GM12878 (cell line): ENCODE results near the gene WDR26. TPM values are rescaled to one million over a fixed set of nuclear protein-coding genes. Genes with fewer than 3 reads are reported as not detected.

Experiments used
- BACH1 ChIP-seq: fragments of 450-650 bp; IDR thresholded peaks from 2 replicates; pipeline ENCODE4 v1.6.1; 2017; ENCODE audit warnings: mild to moderate bottlenecking, borderline replicate concordance
- CEBPB ChIP-seq, 2 experiments: fragments of 150-350 bp in 1 of 2; IDR thresholded peaks; 2 replicates each; pipeline ENCODE4 v1.6.1; 2012 to 2014; ENCODE audit warnings: low read depth in 2 of 2, low read length in 2 of 2, borderline replicate concordance in 1 of 2, inconsistent platforms in 1 of 2
- CHD2 ChIP-seq: IDR thresholded peaks from 2 replicates; pipeline ENCODE4 v1.6.1; 2011; ENCODE audit warnings: low read depth, low read length, improper control_type of control experiment, borderline replicate concordance
- EED ChIP-seq: sonication (generic); IDR thresholded peaks from 2 replicates; pipeline ENCODE4 v1.6.1; 2016; ENCODE audit warnings: antibody characterized with exemption, low read depth
- EP300 ChIP-seq, 2 experiments: fragments of 150-350 bp in 1 of 2; IDR thresholded peaks; 2 replicates each; pipeline ENCODE4 v1.6.1; 2011 to 2012; ENCODE audit warnings: low read depth in 2 of 2, low read length in 2 of 2, borderline replicate concordance in 1 of 2, improper control_type of control experiment in 1 of 2, inconsistent platforms in 1 of 2; ENCODE audit not compliant: control insufficient read depth in 1 of 2
- FOXM1 ChIP-seq: IDR thresholded peaks from 2 replicates; pipeline ENCODE4 v1.6.1; 2012; ENCODE audit warnings: low read depth, mild to moderate bottlenecking, inconsistent platforms, low read length, moderate library complexity
- IRF5 ChIP-seq: fragments of 450-650 bp; IDR thresholded peaks from 2 replicates; pipeline ENCODE4 v1.6.1; 2017; ENCODE audit warnings: borderline replicate concordance
- JUNB ChIP-seq: IDR thresholded peaks from 2 replicates; pipeline ENCODE4 v1.6.1; 2016; ENCODE audit warnings: antibody characterized with exemption, mild to moderate bottlenecking
- LARP7 ChIP-seq: fragments of 450-650 bp; IDR thresholded peaks from 2 replicates; pipeline ENCODE4 v1.6.1; 2017; ENCODE audit warnings: mild to moderate bottlenecking
- MXI1 ChIP-seq: fragments of 150-350 bp; IDR thresholded peaks from 2 replicates; pipeline ENCODE4 v1.6.1; 2011; ENCODE audit warnings: low read depth, mild to moderate bottlenecking, inconsistent platforms, low read length, improper control_type of control experiment
- NR2C2 ChIP-seq: IDR thresholded peaks from 2 replicates; pipeline ENCODE4 v1.6.1; 2011; ENCODE audit warnings: borderline replicate concordance, low read depth; ENCODE audit not compliant: control insufficient read depth, insufficient read length
- PAX5 ChIP-seq: IDR thresholded peaks from 2 replicates; pipeline ENCODE4 v1.6.1; 2011; ENCODE audit warnings: low read depth, low read length, borderline replicate concordance
- POLR2AphosphoS2 ChIP-seq: IDR thresholded peaks from 2 replicates; pipeline ENCODE4 v1.6.1; 2011; ENCODE audit warnings: low read depth, mild to moderate bottlenecking, low read length, improper control_type of control experiment, moderate library complexity
- PRDM15 ChIP-seq: fragments of 450-650 bp; formaldehyde crosslinking; IDR thresholded peaks from 2 replicates; pipeline ENCODE4 v1.4.0; 2020; ENCODE audit warnings: mild to moderate bottlenecking, moderate library complexity
- RB1 ChIP-seq: fragments of 450-650 bp; formaldehyde crosslinking; IDR thresholded peaks from 2 replicates; pipeline ENCODE4 v1.6.1; 2017; ENCODE audit warnings: mild to moderate bottlenecking, borderline replicate concordance
- SIX5 ChIP-seq: IDR thresholded peaks from 2 replicates; pipeline ENCODE4 v1.6.1; 2011; ENCODE audit warnings: mild to moderate bottlenecking, low read depth, low read length, moderate library complexity; ENCODE audit not compliant: severe bottlenecking
- SREBF2 ChIP-seq: IDR thresholded peaks from 2 replicates; pipeline ENCODE4 v1.6.1; 2012; ENCODE audit warnings: mild to moderate bottlenecking, low read length
- STAT3 ChIP-seq: IDR thresholded peaks from 2 replicates; pipeline ENCODE4 v1.6.1; 2011; ENCODE audit warnings: low read depth, low read length, improper control_type of control experiment
- ZBTB33 ChIP-seq: fragments of 450-650 bp; IDR thresholded peaks from 2 replicates; pipeline ENCODE4 v1.6.1; 2017; ENCODE audit warnings: mild to moderate bottlenecking
- ZNF207 ChIP-seq: fragments of 450-650 bp; IDR thresholded peaks from 2 replicates; pipeline ENCODE4 v1.6.1; 2014; ENCODE audit warnings: antibody characterized with exemption, mild to moderate bottlenecking, borderline replicate concordance
- ZNF217 ChIP-seq: fragments of 450-650 bp; IDR thresholded peaks from 2 replicates; pipeline ENCODE4 v1.6.1; 2017; ENCODE audit warnings: antibody characterized with exemption, mild to moderate bottlenecking
- polyA plus RNA-seq, 11 experiments: library from polyadenylated mRNA; depleted of rRNA in 4 of 11; unstranded in 6 of 11; stranded (reverse) in 5 of 11; fragments of >200 nt; fragmentation: Nextera tagmentation in 4 of 11; fragmentation: Illumina TruSeq in 1 of 11; extraction: Ambion mirVana in 4 of 11; extraction: Trizol in 1 of 11; gene quantifications; 1 replicate in 1 of 11; 2 replicates in 10 of 11; pipeline versions ENCODE4 v1.2.1 to v1.2.3, GENCODE V29; 2011 to 2016; ENCODE audit warnings: inconsistent platforms in 2 of 11, missing spikeins in 2 of 11, low read depth in 1 of 11
- total RNA-seq, 4 experiments: library from RNA; depleted of rRNA in 3 of 4; stranded (reverse); fragments of >200 nt in 3 of 4; fragmentation: Illumina TruSeq in 1 of 4; extraction: Trizol in 1 of 4; gene quantifications; 2 replicates each; pipeline versions ENCODE4 v1.2.1 to v1.2.3, GENCODE V29; 2013 to 2021
- TF ChIP-seq, protein P1 (sequence below): fragments of 450-650 bp; formaldehyde crosslinking; IDR thresholded peaks from 2 replicates; pipeline ENCODE4 v1.4.0; 2022; ENCODE audit warnings: mild to moderate bottlenecking, moderate library complexity

The WDR26 gene
- total and polyA plus RNA-seq, 10 of the 15 experiments (the other 5 are each of a cell fraction or from before 2014, with no cell fraction given): 6.6 to 47.0 (median 24.4) TPM

- TF ChIP-seq PRDM15 (CRISPR knock-in tag) (no peak), ZNF217 (no peak), PAX5 (no peak), JUNB (peak; percentile 79), EED (peak; percentile 30; the same call in 1 of the 2 replicates), RB1 (no peak), ZBTB33 (no peak), LARP7 (no peak), STAT3 (no peak), IRF5 (no peak), CEBPB (IDR thresholded peaks at IDR 0.05; ENCODE audit: borderline replicate concordance in 1 of 2, low read depth in 2 of 2, low read length in 2 of 2) (no peak), EP300 (IDR thresholded peaks at IDR 0.05; ENCODE audit: borderline replicate concordance in 1 of 2, control insufficient read depth in 1 of 2, low read depth in 2 of 2, low read length in 2 of 2) (no peak), NR2C2 (no peak), CHD2 (no peak), ZNF207 (no peak), FOXM1 (no peak), BACH1 (no peak), SIX5 (no peak), MXI1 (no peak), POLR2AphosphoS2 (no peak), SREBF2 (no peak)
- TF ChIP-seq, protein P1, sequence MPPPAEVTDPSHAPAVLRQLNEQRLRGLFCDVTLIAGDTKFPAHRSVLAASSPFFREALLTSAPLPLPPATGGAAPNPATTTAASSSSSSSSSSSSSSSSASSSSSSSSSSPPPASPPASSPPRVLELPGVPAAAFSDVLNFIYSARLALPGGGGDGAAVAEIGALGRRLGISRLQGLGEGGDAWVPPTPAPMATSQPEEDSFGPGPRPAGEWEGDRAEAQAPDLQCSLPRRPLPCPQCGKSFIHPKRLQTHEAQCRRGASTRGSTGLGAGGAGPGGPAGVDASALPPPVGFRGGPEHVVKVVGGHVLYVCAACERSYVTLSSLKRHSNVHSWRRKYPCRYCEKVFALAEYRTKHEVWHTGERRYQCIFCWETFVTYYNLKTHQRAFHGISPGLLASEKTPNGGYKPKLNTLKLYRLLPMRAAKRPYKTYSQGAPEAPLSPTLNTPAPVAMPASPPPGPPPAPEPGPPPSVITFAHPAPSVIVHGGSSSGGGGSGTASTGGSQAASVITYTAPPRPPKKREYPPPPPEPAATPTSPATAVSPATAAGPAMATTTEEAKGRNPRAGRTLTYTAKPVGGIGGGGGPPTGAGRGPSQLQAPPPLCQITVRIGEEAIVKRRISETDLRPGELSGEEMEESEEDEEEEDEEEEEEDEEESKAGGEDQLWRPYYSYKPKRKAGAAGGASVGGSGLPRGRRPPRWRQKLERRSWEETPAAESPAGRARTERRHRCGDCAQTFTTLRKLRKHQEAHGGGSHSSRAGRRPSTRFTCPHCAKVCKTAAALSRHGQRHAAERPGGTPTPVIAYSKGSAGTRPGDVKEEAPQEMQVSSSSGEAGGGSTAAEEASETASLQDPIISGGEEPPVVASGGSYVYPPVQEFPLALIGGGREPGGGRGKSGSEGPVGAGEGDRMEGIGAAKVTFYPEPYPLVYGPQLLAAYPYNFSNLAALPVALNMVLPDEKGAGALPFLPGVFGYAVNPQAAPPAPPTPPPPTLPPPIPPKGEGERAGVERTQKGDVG (CRISPR knock-in tag): no peak
These were observed 66.2 kb downstream of the WDR26 start (continued) for GRCh38 chr1:224368409-224368808.
